GM12878 (cell line): Measurements from ENCODE around the gene ZSCAN20. TPM values are rescaled to one million over a fixed set of nuclear protein-coding genes. Genes with fewer than 3 reads are reported as not detected.

Source experiments
- ATAC-seq: fragments of 200-7000 bp; cut with Tn5 transposase; 3 replicates; pipeline ENCODE4 v1.9.1; 2020; ENCODE audit warnings: mild to moderate bottlenecking, moderate library complexity
- BruUV-seq: library from RNA; stranded (reverse); fragments of 400-500 nt; replicated peaks from 2 replicates; lab custom pipeline; 2021; lab: Mats Ljungman, UMichigan
- CTCF ChIA-PET: fragments of 300-600 bp; sonication (Branson Sonifier 250); formaldehyde crosslinking; extraction: SDS; loops from one replicate; lab custom pipeline; 2021; ENCODE audit warnings: inconsistent platforms; lab: Yijun Ruan, JAX
- POLR2A ChIA-PET: fragments of 350-600 bp; formaldehyde crosslinking; extraction: SDS; loops from one replicate; lab custom pipeline; 2021; ENCODE audit warnings: inconsistent platforms; lab: Charles Lee
- RAD21 ChIA-PET: fragments of 300-600 bp; sonication (Branson Sonifier 250); formaldehyde crosslinking; loops from one replicate; lab custom pipeline; 2023; ENCODE audit warnings: antibody characterized with exemption; ENCODE audit not compliant: unreplicated experiment; lab: Charles Lee
- SMC1A ChIA-PET: fragments of 300-600 bp; sonication (Branson Sonifier 250); formaldehyde crosslinking; loops from one replicate; lab custom pipeline; 2023; ENCODE audit not compliant: unreplicated experiment, uncharacterized antibody; lab: Charles Lee
- DNase-seq: peaks from one replicate; pipeline ENCODE4 v3.0.0-alpha.2; 2011; ENCODE audit warnings: low read depth, low spot score
- FAIRE-seq: peaks from 3 replicates; lab custom pipeline; 2011; peaks lifted over from hg19 to GRCh38; lab: Jason Lieb, UNC
- H2AFZ ChIP-seq: 2 replicates; pipeline ENCODE4 v1.6.0; 2011; ENCODE audit warnings: low read depth, low read length, control low read depth; ENCODE audit not compliant: control insufficient read depth
- H3K27ac ChIP-seq: 2 replicates; pipeline ENCODE4 v1.5.1; 2011; ENCODE audit warnings: control low read depth; ENCODE audit not compliant: control insufficient read depth, insufficient read depth
- H3K27me3 ChIP-seq, 2 experiments: replicated peaks in 1 of 2; 2 replicates each; pipeline versions ENCODE4 v1.6.0 to v1.6.1; 2011; ENCODE audit warnings: low read length in 1 of 2; ENCODE audit not compliant: control insufficient read depth in 2 of 2, insufficient read depth in 2 of 2
- H3K36me3 ChIP-seq, 2 experiments: 2 replicates each; pipeline ENCODE4 v1.5.1; 2011; ENCODE audit warnings: low read length in 1 of 2; ENCODE audit not compliant: control insufficient read depth in 2 of 2, insufficient read depth in 2 of 2
- H3K4me1 ChIP-seq: 2 replicates; pipeline ENCODE4 v1.6.1; 2011; ENCODE audit warnings: mild to moderate bottlenecking, low read length, moderate library complexity, mixed read lengths; ENCODE audit not compliant: control insufficient read depth, insufficient read depth
- H3K4me2 ChIP-seq: 2 replicates; pipeline ENCODE4 v1.6.0; 2011; ENCODE audit warnings: control low read depth; ENCODE audit not compliant: control insufficient read depth, insufficient read depth
- H3K4me3 ChIP-seq: fragments of 200-600 bp; sonication (generic); 2 replicates; pipeline ENCODE4 v1.5.1; 2016
- H3K79me2 ChIP-seq: 2 replicates; pipeline ENCODE4 v1.6.0; 2011; ENCODE audit warnings: low read length; ENCODE audit not compliant: control insufficient read depth, insufficient read depth
- H3K9ac ChIP-seq: 2 replicates; pipeline ENCODE4 v1.8.0; 2011; ENCODE audit warnings: low read length, control low read depth, mixed read lengths; ENCODE audit not compliant: control insufficient read depth, insufficient read depth
- H3K9me3 ChIP-seq: replicated peaks from 3 replicates; pipeline ENCODE4 v1.5.1; 2011; ENCODE audit warnings: mild to moderate bottlenecking, low read length; ENCODE audit not compliant: control insufficient read depth, insufficient read depth
- H4K20me1 ChIP-seq: 2 replicates; pipeline ENCODE4 v1.6.0; 2011; ENCODE audit not compliant: control insufficient read depth, insufficient read depth
- ATF2 ChIP-seq: IDR thresholded peaks from 2 replicates; pipeline ENCODE4 v1.6.1; 2012; ENCODE audit warnings: low read length, inconsistent platforms
- ESRRA ChIP-seq: IDR thresholded peaks from 2 replicates; pipeline ENCODE4 v1.6.1; 2012; ENCODE audit warnings: mild to moderate bottlenecking, low read length, improper control_type of control experiment
- FOXK2 ChIP-seq: fragments of 450-650 bp; IDR thresholded peaks from 2 replicates; pipeline ENCODE4 v1.6.1; 2017; ENCODE audit warnings: mild to moderate bottlenecking, moderate library complexity
- GABPA ChIP-seq: IDR thresholded peaks from 2 replicates; pipeline ENCODE4 v1.6.1; 2014; ENCODE audit warnings: antibody characterized with exemption, low read depth, mild to moderate bottlenecking, inconsistent platforms
- NFIC ChIP-seq: IDR thresholded peaks from 2 replicates; pipeline ENCODE4 v1.6.1; 2012; ENCODE audit warnings: low read depth, mild to moderate bottlenecking, inconsistent platforms, low read length, moderate library complexity
- PAX5 ChIP-seq: IDR thresholded peaks from 2 replicates; pipeline ENCODE4 v1.6.1; 2011; ENCODE audit warnings: low read depth, low read length, borderline replicate concordance
- PAX8 ChIP-seq: fragments of 450-650 bp; IDR thresholded peaks from 2 replicates; pipeline ENCODE4 v1.6.1; 2017; ENCODE audit warnings: mild to moderate bottlenecking, moderate library complexity
- SIN3A ChIP-seq: IDR thresholded peaks from 2 replicates; pipeline ENCODE4 v1.6.1; 2012; ENCODE audit warnings: low read depth, low read length, improper control_type of control experiment
- SP1 ChIP-seq: IDR thresholded peaks from one replicate; pipeline ENCODE4 v1.6.1; 2011; ENCODE audit warnings: low read depth, low read length
- TCF3 ChIP-seq: IDR thresholded peaks from 2 replicates; pipeline ENCODE4 v1.6.1; 2012; ENCODE audit warnings: low read depth, mild to moderate bottlenecking, low read length, borderline replicate concordance; ENCODE audit not compliant: insufficient read depth
- TCF7 ChIP-seq: IDR thresholded peaks from 2 replicates; pipeline ENCODE4 v1.6.1; 2014; ENCODE audit warnings: antibody characterized with exemption, borderline replicate concordance
- ZBTB40 ChIP-seq: fragments of 450-650 bp; IDR thresholded peaks from 2 replicates; pipeline ENCODE4 v1.6.1; 2016; ENCODE audit warnings: mild to moderate bottlenecking, moderate library complexity, borderline replicate concordance
- ZNF274 ChIP-seq: IDR thresholded peaks from one replicate; pipeline ENCODE4 v1.8.0; 2011; ENCODE audit not compliant: insufficient read length, insufficient read depth
- ZNF687 ChIP-seq: fragments of 450-650 bp; IDR thresholded peaks from 2 replicates; pipeline ENCODE4 v1.6.1; 2017; ENCODE audit warnings: mild to moderate bottlenecking, moderate library complexity
- WGBS: methylation state at CpG from one replicate; pipeline ENCODE4 v1.1.6; 2016; ENCODE audit warnings: low lambda C conversion rate; ENCODE audit not compliant: insufficient replicate concordance, insufficient coverage; ENCODE audit errors: missing lambda C conversion rate; 5-methylcytosine and 5-hydroxymethylcytosine counted together
- in situ Hi-C: fragments of 300-500 bp; cut with MboI; formaldehyde crosslinking; loops from 9 replicates; pipeline ENCODE4 v1.14.3; 2018; ENCODE audit warnings: mixed read lengths
- intact Hi-C: fragments of 100-400 bp; cut with micrococcal nuclease; formaldehyde crosslinking; loops from one replicate; pipeline ENCODE4 v1.14.2; 2022; ENCODE audit not compliant: unreplicated experiment
- polyA plus RNA-seq, 11 experiments: library from polyadenylated mRNA; depleted of rRNA in 4 of 11; unstranded in 6 of 11; stranded (reverse) in 5 of 11; fragments of >200 nt; fragmentation: Nextera tagmentation in 4 of 11; fragmentation: Illumina TruSeq in 1 of 11; extraction: Ambion mirVana in 4 of 11; extraction: Trizol in 1 of 11; gene quantifications; 1 replicate in 1 of 11; 2 replicates in 10 of 11; pipeline versions ENCODE4 v1.2.1 to v1.2.3, GENCODE V29; 2011 to 2016; ENCODE audit warnings: inconsistent platforms in 2 of 11, missing spikeins in 2 of 11, low read depth in 1 of 11
- total RNA-seq, 4 experiments: library from RNA; depleted of rRNA in 3 of 4; stranded (reverse); fragments of >200 nt in 3 of 4; fragmentation: Illumina TruSeq in 1 of 4; extraction: Trizol in 1 of 4; gene quantifications; 2 replicates each; pipeline versions ENCODE4 v1.2.1 to v1.2.3, GENCODE V29; 2013 to 2021

ZSCAN20 gene
- total and polyA plus RNA-seq, 10 of the 15 experiments (the other 5 are each of a cell fraction or from before 2014, with no cell fraction given): 0.35 to 5.1 (median 2.4) TPM

GRCh38 chr1:33459691-33460090 lies 12.8 kb upstream of the ZSCAN20 start:
- intact Hi-C loops (loop anchor here (2.0 to 5.0 kb wide), 2 partner anchors 113 to 347 kb away; no protein-coding TSS in a partner anchor), in situ Hi-C loops (no loop called here)
- Histone ChIP-seq H2AFZ (no peak overlapping the region), H3K79me2 (no peaks in the 10 kb centered on the region; the same call in 1 of the 2 replicates), H3K27me3 (no peaks in the 10 kb centered on the region), H3K9me3 (no peaks in the 10 kb centered on the region), H3K9ac (no peak overlapping the region), H3K36me3 (no peaks in the 10 kb centered on the region), H4K20me1 (no peaks in the 10 kb centered on the region), H3K4me2 (peak overlapping the region; percentile 65), H3K4me1 (peaks cover 60% of the 10 kb centered on the region), H3K4me3 (no peak overlapping the region), H3K27ac (peak overlapping the region; percentile 73)
- no TSS peak for BruUV-seq
- FAIRE-seq (no peak), ATAC-seq (no peak), DNase-seq (no peak)
- TF ChIP-seq ZNF687: no peak
- no peak for TF ChIP-seq SIN3A
- TF ChIP-seq TCF7: no peak
- TF ChIP-seq ZNF274: no peak
- TF ChIP-seq ZBTB40: no peak
- TF ChIP-seq GABPA: no peak
- no peak for TF ChIP-seq FOXK2
- TF ChIP-seq PAX8: no peak
- no peak for TF ChIP-seq TCF3
- TF ChIP-seq PAX5: no peak
- TF ChIP-seq ESRRA: no peak
- TF ChIP-seq SP1: no peak
- TF ChIP-seq ATF2: no peak
- no peak for TF ChIP-seq NFIC
- ChIA-PET SMC1A (interaction anchor here (1.5 to 7.6 kb wide), 3 partner anchors 9 to 333 kb away, joined by 4 to 112 read pairs (median 8); partner anchors contain the start of gene ZSCAN20), CTCF (interaction anchor here (1.0 to 8.5 kb wide), 5 partner anchors 10 to 353 kb away, joined by 3 to 111 read pairs (median 3); partner anchors contain the start of gene ZSCAN20), POLR2A (interaction anchor here (1.0 to 1.6 kb wide), 2 partner anchors 12 to 333 kb away, joined by 3 to 5 read pairs; partner anchors contain the start of gene ZSCAN20), RAD21 (interaction anchor here (1.0 to 3.1 kb wide), 6 partner anchors 9 to 332 kb away, joined by 3 to 27 read pairs (median 3); partner anchors contain the start of gene ZSCAN20)
- 97% methylated on average over 4 of the region's 4 CpGs for WGBS
